GM12878 (cell line): ENCODE data around the gene KLHDC9. TPM values are rescaled to one million over a fixed set of nuclear protein-coding genes. Genes with fewer than 3 reads are reported as not detected.

Experiments
- CUX1 ChIP-seq: IDR thresholded peaks from 2 replicates; pipeline ENCODE4 v1.6.1; 2012; ENCODE audit warnings: improper control_type of control experiment, low read depth, low read length; ENCODE audit not compliant: insufficient replicate concordance
- EP300 ChIP-seq, 2 experiments: fragments of 150-350 bp in 1 of 2; IDR thresholded peaks; 2 replicates each; pipeline ENCODE4 v1.6.1; 2011 to 2012; ENCODE audit warnings: low read depth in 2 of 2, low read length in 2 of 2, borderline replicate concordance in 1 of 2, improper control_type of control experiment in 1 of 2, inconsistent platforms in 1 of 2; ENCODE audit not compliant: control insufficient read depth in 1 of 2
- KLF5 ChIP-seq: fragments of 450-650 bp; IDR thresholded peaks from 2 replicates; pipeline ENCODE4 v1.6.1; 2014; ENCODE audit warnings: mild to moderate bottlenecking; ENCODE audit not compliant: partially characterized antibody
- polyA plus RNA-seq, 11 experiments: library from polyadenylated mRNA; depleted of rRNA in 4 of 11; unstranded in 6 of 11; stranded (reverse) in 5 of 11; fragments of >200 nt; fragmentation: Nextera tagmentation in 4 of 11; fragmentation: Illumina TruSeq in 1 of 11; extraction: Ambion mirVana in 4 of 11; extraction: Trizol in 1 of 11; gene quantifications; 1 replicate in 1 of 11; 2 replicates in 10 of 11; pipeline versions ENCODE4 v1.2.1 to v1.2.3, GENCODE V29; 2011 to 2016; ENCODE audit warnings: inconsistent platforms in 2 of 11, missing spikeins in 2 of 11, low read depth in 1 of 11
- total RNA-seq, 4 experiments: library from RNA; depleted of rRNA in 3 of 4; stranded (reverse); fragments of >200 nt in 3 of 4; fragmentation: Illumina TruSeq in 1 of 4; extraction: Trizol in 1 of 4; gene quantifications; 2 replicates each; pipeline versions ENCODE4 v1.2.1 to v1.2.3, GENCODE V29; 2013 to 2021
- TF ChIP-seq, protein P1 (sequence below), 3 experiments: IDR thresholded peaks in 2 of 3; conservative IDR thresholded peaks in 1 of 3; 2 replicates each; pipeline ENCODE4 v1.5.1; 2011; ENCODE audit warnings: low read depth in 3 of 3, low read length in 3 of 3, mild to moderate bottlenecking in 3 of 3, control low read depth in 2 of 3, moderate library complexity in 2 of 3, inconsistent platforms in 1 of 3, mixed read lengths in 1 of 3; ENCODE audit not compliant: control insufficient read depth in 2 of 3, insufficient read depth in 1 of 3; ENCODE audit errors: extremely low read depth in 1 of 3

The KLHDC9 gene
- total and polyA plus RNA-seq, 10 of the 15 experiments (the other 5 are each of a cell fraction or from before 2014, with no cell fraction given) = 0.66 to 4.9 (median 2.6) TPM

GRCh38 chr1:161072751-161073449 lies 25.3 kb upstream of the KLHDC9 start (continued):
- TF ChIP-seq CUX1 (no peak), EP300 (IDR thresholded peaks at IDR 0.05; ENCODE audit: borderline replicate concordance in 1 of 2, control insufficient read depth in 1 of 2, low read depth in 2 of 2, low read length in 2 of 2) (no peak), KLF5 (no peak)
- TF ChIP-seq, protein P1, sequence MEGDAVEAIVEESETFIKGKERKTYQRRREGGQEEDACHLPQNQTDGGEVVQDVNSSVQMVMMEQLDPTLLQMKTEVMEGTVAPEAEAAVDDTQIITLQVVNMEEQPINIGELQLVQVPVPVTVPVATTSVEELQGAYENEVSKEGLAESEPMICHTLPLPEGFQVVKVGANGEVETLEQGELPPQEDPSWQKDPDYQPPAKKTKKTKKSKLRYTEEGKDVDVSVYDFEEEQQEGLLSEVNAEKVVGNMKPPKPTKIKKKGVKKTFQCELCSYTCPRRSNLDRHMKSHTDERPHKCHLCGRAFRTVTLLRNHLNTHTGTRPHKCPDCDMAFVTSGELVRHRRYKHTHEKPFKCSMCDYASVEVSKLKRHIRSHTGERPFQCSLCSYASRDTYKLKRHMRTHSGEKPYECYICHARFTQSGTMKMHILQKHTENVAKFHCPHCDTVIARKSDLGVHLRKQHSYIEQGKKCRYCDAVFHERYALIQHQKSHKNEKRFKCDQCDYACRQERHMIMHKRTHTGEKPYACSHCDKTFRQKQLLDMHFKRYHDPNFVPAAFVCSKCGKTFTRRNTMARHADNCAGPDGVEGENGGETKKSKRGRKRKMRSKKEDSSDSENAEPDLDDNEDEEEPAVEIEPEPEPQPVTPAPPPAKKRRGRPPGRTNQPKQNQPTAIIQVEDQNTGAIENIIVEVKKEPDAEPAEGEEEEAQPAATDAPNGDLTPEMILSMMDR (IDR thresholded peaks at IDR 0.05 in 2 of 3, conservative IDR thresholded peaks at IDR 0.05 in 1 of 3; ENCODE audit: control insufficient read depth in 2 of 3, extremely low read depth in 1 of 3, insufficient read depth in 1 of 3, low read depth in 3 of 3, low read length in 3 of 3) = no peak
